Measurements from ENCODE around the gene CARMIL1.
A peak's percentile ranks its signal among the peaks of the same experiment; 100 is the strongest.

CARMIL1 gene

DNA sequence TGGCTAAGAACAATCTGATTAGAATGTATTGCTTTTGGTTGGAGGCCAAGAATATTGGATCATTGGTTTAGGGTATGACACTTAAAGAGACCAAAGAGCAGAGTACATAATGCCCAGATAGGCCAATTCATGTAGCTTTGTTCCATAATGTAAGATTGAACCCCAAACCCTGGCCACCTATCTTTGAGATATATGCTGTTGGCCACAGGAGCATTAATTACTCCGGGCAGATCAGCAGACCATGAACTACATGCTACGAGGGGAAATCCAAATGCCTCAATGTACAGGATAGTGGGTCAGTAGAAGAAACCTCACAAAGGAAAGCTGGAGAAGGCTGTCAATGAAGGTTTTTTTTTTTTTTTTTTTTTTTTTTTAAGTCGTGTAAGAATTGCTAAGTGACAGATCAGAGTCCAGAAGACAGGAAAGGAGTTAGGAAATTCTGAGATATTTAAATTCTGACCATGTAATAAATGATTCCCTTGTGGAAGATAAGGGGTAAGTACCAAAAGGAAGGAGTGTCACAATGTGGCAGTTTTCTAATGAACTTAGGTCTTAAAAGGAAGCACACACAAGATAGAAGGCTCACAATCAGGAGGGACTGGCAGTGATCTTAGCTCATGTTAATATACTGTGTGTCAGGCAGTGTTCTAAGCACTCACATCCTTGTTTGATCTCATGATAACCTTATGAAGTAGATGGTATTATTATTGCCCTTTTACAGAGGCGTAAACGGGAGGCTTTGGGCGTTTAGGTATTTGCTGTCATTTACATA is 61.4 kb downstream of the CARMIL1 start:
- no peak for DNase-seq

DNA sequence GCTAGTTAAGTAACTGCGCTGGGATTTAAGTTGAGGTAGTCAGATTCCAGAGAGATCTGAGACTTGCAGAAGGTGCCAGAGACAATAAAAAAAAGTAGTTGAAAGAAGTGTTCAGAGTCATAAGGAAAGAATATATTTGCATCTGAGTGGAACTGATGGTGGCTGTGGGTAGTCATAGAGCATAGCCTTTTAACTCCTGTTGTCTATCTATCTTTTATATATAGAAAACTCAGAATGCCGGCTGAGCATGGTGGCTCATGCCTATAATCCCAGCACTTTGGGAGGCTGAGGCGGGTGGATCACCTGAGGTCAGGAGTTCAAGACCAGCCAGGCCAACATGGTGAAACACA is 62.0 kb downstream of the CARMIL1 start:
- DNase-seq: no peak

DNA sequence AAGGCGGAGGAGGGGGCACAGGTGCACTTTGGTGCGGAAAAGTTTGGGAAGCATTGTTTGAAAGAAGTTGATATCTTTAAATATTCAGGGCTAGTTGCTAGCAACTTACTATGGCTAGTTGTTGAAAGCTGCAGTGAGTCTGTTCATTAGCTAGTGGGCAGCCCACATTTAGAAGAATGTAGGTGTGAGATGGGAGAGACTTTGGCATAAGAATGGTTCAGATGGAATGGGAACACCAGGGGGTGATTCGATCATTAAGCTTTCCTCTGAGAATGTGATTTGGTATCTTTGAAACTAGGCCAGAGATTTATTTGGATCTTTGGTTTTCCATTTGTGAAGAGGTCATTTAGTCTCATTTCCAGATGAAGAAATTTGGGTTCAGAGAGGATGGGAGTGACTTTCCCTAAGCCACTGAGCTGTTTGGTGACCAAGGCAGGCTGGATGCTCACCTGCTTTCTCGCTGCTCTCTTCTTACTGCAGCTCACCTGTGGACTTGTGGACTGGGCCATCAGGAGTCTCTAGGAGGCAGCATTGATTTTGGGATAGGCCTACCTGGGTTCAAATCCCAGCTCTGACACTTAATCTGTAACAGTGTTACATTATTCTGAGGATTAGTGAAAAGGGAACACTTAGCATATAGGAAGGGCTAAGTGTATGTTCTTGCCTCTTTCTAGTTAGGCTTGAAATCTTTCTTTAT is 62.9 kb downstream of the CARMIL1 start:
- no peak for DNase-seq

DNA sequence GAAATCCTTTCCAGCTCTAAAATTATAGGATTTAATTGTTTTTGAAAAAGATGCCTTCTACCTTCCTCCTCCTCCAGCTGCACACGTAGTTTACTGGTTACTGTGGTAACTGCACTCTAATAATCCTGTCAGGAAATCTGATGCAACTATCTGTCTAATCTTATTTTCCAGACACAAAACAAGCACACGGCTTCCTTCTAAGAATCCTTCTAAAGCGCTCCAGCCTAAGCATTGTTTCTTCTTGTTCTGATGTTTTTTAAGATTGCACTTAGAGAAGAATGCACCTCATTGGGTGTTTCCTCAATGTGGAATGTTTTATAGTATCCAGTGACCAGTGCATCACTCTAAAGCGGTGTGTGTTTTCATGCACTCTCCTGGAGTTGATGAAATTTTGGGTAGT is 63.6 kb downstream of the CARMIL1 start:
- DNase-seq: no peak

DNA sequence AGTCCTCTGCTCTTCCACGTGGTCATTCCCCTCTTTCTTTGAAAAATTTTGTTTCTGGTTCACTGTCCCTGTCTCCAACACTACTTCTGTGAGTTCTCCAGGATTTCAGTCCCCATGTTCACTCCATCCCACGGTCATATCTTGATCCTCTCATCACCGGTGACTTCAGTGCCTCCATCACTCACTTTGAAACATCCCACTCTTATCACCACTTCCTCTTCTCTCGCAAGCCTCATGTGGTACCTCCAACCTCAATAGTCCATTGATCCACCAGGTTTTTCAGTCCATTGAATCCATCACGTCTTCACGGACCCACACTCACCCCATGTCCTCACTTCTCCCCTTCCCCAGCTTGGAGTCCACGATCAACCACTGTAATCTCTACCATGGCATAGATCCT is 64.8 kb downstream of the CARMIL1 start:
- no peak for DNase-seq

DNA sequence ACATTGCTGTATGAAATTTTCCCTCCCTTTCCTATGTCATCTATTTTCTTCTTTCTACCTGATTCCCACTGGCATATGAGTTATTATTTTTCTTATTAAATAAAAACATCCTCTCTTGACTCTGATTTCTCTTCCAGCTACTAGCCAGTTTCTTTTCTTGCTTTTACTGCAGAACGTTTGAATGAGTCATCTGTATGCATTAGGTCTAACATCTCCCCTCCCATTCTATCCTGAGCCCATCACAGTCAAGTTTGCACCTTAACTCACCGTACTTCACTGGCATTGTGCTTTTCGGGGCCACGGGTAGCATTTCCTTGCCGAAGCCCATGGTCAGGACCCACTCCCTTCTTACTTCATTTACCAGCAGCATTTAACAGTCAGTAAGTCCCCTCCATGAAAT is 65.7 kb downstream of the CARMIL1 start:
- DNase-seq: no peak

DNA sequence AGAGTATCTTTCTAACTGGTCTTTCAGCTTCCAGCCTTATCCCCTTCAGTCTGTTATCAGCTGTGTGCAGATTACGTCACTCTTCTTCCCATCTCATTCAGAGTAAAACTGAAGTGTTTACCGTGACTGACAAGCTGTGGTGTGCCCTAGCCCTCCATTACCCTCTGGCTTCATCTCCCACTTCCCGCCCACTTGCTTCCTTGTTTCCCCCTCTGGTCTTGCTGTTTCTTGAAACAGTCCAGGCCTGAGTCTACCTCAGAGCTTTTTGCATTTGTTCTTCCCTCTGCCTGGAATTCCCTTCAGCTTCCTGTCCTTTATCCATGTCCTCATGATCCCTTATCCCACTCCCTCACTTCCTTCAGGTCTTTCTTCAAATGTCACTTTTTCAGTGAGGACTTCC is 66.9 kb downstream of the CARMIL1 start:
- peak; percentile 45 for DNase-seq

DNA sequence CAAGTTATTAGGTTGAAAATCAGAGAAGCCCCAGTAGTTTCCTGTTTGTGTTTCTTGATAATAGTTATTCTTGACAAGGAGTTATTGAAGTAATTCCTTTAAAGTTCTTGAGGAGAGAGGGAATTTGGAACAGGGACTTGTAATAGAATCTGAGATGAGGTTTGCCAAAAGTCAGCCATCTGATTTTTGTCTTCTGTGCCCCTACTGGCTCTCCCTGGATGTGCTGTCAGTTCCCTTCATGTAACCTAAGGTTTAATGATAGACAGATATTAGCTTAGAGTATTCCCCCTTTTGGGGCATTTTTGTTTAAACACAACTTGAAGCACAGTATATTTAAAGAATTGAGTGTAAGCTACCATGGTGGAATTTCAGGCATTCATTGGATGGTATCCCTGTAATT is 71.4 kb downstream of the CARMIL1 start:
- DNase-seq: no peak

DNA sequence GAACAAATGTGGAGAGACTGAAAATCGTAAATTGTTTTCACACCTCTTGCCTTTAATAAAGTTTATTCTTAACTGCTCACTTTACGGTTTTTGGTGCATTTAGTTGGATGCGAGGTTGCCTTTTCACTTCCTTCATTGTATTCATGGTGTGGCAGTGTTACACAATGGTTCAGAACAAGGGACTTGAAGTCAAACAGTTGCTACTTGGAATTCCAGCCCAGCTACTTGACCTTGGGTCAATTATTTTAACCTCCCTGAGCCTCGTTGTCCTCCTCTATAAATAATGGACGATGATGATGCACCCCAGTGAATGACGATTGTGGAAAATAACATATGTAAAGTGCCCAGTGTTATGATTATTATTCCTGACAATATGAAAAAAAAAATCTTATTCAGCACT is 72.3 kb downstream of the CARMIL1 start:
- no peak for DNase-seq

DNA sequence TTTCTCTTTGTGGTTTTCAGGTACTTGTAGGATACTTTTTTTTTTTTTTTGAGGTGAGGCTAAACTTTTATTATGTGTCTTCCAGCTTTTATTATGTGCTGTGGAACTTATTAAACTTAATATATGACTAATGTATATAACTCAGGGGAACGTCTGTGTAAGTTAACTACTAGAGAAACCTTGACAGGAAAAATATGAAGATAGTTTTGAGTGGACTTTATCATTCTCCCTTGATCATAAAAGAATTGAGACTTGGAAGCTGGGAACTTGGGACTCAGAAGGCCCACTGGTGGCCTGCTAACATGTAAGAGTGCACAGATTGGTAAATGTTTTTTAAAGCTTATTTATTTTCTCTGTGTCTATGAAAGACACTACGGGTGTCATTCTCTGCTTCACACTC is 73.1 kb downstream of the CARMIL1 start:
- DNase-seq: no peak

DNA sequence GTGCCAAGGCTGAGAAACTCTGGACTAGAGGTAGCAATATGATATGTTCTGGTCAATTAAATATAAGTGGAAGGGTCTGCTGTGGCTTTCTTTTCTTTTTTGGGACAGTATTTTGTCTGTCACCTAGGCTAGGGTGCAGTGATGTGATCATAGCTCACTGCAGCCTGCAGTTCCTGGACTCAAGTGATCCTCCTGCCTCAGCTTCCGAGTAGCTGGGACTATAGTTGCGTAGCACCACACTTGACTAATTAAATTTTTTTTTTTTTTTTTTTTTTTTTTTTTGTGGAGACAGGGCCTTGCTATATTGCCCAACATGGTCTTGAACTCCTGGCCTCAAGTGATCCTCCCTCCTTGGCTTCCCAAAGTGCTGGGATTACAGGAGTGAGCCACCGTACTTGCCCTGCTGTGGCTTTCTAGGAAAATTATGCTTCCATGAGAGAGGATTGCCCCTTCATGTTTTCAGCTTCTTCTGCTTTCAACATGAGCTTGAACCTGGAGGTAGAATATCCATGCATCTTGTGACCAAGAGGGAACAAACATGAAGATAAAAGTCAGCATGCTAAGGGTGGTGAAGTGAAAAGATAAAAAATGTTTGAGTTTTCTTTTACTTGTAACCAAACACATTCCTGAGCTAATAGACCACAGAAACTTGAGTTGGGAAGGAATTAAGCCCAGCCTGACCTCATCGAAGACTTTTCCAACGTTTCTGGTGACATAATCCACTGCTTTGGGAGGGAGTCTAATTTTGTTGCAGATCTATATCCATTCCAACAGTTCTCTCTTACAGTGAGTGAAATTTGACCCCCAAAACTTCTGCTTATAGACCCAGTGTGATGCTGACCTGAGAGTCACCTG is 75.1 kb downstream of the CARMIL1 start:
- DNase-seq: no peak

DNA sequence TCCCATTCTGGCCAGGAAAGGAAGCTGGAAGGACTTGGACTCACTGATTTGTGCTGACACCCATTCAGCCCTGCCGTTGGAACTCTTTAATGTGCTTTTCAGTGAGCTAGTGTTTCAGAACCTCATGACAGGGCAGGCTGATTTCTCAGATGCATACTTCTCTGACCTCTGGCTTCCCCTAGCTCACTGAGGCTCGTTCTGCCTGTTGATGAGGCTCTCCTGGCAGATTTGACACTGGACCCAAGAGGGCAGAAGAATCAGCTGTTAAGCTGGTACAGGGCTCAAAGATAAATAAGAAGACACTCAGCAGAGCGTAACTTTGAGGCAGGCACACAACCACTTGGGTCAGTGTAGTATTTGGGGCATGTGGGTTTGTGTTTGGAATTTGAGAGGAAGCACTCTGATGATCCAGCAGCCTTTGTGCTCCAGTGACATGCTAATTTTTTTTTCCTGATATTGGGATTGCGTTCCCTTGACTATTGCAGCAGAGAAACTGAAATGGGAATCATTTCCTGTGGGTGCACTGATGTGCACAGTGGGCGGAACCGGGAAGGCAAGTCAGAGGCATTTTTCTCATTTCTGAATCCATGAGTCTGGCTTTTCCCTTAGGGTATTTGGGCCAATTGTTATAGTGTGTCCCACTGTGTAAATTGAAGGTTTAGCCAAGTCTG is 80.2 kb downstream of the CARMIL1 start:
- no peak for DNase-seq

DNA sequence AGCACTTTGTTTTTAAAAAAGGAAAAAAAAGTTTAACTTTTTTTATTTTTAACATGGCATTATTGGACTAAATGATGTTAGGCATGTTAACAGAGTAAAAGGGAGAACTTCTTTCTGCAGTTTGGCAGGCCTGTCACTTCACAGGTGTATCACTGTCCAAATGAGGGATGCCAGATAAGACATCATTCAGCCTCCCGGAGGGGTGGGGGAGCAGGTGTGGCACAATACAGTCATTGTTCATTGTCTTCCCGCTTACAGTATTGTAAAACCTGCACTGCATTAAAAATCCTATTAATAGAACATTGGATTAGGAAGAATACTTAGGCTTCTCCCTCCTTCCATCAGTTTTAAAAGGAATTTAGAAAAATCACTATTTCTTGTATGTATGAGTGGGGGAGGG is 80.7 kb downstream of the CARMIL1 start:
- no peak for DNase-seq

DNA sequence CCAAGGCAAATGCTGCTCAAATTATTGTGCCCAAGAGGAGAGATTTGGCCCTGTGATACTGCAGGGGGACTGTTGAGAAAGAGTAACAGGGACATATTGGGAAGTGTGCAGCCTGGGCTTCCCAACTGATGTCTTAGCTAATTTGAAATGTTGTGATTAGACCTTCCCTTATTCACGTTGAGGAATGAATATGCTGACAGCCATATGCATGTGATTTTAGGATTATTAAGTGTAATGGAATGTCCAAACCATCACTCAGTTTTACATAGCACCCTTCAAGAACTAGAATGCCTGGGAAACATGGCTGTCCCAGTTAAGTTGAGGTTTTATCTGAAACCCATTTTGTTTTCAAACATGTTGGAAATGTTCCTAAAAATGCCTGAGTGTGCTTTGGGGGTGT is 81.4 kb downstream of the CARMIL1 start:
- no peak for DNase-seq

DNA sequence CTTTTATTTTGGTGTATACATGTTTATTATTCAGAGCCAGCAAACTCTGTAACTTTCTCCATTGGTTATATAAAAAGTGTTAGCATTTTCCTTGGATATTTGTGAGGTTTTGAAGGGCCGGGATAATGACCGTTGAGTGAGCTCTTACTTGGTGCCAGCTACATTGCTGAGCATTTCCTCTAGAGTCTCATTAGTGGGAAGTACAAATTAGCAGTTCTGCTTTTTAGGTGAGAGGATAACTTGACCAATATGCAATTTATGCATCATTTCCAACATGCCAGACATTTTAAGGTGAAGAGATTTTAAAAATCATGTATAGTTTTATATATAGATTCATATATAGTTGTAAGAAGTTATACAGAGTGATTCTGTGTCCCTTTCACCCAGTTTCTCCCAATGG is 84.3 kb downstream of the CARMIL1 start:
- no peak for DNase-seq

DNA sequence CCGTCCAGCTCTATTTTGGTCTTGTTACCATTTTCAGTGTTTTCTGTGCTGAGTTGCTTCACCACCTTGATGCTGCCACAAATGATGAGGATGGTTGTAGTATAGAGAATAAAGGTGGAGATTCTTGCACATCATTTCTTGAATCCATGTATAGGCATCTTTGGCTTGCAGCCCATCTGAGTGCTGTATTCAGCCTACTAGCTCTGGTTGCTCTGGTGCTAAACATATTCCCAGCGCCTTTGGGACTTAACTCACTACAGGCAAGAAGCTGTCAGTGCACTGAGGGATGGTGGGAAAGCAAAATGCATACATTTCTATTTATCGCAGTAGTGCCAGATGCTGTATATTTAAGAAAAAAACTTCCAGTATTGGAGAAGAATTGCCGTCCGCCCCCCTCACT is 86.0 kb downstream of the CARMIL1 start:
- no peak for DNase-seq

DNA sequence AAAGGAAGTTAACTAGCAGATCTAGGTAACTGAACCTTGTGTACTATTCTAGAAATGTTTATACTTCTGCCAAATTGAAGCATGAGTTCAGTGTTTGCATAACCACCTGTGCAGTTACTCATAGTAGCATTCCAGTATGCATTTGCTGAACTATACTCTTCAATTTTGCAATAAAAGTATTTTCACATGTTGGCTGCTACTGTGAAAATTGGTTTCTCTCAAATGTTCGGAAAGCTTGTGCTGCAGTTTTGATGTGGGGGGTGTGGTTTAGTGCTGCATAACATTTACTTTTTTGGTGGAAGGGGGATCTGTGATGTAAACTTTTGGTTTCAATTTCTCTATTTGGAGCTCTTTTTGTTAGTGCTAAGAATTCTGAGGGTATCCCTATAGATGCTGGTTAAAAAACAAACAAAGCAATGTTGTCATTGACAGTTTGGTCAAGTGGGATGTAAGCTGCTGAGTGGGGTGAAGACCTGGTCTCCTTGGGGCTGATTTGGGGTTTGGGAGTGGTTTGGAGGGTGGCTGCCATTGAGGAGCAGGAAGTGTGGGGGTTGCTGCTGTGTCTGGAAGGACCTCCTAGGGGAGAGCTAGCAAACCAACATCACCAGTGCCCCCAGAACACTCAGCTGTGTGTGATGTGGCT is 87.8 kb downstream of the CARMIL1 start:
- DNase-seq: no peak

DNA sequence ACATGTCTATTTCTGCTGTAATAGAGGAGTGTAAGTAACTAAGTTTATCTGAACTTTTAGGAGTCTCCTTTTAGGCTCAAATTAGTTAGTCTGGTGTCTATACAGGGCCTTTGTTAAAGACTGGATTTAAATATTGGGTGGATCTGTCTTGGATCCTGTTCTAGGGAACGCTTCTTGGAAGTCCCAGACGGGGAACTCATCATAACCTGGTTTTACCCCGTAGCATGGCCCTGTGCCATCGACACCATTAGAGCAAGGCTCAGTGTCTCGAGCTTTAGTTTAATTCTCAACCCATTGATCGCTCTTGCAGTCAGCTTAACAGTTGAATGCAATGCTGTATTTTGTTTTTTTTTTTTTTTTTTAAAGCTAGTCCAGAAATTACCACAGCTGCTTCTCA is 89.9 kb downstream of the CARMIL1 start:
- DNase-seq: no peak

DNA sequence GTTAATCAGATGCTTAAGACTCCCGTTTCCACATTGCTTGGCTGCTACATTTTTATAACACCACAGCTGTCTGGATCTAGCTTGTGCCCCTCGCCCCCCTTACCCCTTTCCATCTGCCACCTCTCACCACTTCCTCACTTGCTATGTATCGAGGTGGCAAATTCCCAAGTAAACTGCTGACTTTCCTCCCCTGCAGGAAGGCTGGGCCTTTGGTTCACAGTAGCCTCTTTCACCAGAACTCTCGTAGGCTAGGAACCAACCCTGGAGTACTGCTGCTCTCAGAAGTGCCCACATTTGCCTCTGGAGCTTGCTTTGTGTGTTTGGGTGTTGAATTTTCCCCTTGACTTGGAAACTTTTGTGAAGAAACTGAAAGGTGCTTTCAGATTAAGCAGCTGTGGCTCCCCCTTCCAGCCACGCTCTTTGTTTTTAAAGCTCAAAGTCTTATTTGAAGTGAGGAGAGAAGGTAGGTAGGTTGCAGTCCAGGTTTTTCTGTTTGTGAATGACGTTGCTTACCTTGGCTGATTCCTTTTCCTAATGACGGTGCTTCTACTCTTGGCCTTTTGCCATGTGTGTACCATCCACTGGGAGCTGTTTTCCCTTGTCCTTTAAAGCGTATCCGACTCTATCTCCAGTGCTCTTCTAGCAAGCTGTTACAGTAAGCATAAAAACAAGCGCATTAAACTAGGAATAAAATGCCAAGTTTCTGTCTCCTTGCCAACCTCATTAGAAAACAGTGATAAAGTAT is 90.4 kb downstream of the CARMIL1 start:
- DNase-seq: peak; percentile 35

DNA sequence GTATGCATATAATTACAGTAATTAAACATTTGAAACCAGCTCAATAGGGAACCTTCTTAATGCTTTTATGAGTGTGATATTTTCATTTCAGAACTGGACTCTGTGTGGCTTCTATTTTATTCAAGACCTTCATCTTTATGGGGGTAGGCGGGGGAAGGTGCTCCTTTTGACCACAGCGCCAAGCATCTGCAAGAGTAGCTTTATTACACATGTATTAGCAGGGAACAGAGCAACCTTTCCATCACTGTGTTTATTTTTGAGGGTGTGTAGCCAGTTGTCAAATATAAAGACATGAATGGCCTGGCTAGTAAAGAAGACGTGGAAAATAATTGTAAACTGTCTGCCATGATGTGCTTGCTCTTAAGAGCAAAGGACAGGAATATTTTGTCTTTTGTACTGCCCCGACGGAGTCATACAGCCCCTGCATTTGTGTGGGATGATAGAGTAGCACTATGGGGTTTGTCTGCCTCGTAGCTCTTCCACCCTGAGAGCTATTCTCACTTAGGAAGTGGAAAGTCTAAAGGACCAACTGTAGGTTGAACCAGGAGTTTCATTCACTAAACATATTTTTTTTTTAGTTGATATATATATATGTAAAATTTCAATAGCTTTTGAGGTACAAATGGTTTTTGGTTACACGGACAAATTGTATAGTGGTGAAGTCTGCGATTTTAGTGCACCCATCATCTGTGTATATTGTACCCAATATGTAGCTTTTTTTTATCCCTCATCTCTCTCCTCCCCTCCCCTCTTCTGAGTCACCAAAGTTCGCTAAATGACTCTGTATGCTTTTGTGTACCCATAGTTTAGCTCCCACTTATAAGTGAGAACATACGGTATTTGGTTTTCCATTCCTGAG is 91.2 kb downstream of the CARMIL1 start:
- DNase-seq: no peak

DNA sequence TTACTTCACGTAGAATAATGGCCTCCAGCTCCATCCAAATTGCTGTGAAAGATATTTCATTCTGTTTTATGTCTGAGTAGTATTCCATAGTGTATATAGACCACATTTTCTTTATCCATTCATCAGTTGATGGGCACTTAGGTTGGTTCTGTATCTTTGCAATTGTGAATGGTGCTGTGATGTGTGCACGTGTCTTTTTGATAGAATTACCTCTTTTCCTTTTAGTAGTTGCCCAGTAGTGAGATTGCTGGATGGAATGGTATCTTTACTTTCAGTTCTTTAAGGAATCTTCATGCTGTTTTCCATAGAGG is 91.8 kb downstream of the CARMIL1 start:
- no peak for DNase-seq
